GM19328 (cell line): ENCODE results near the gene HOXA9.

Experiments used
- ATAC-seq: cut with Tn5 transposase; IDR thresholded peaks from one replicate; pipeline ENCODE4 v1.9.1; 2021; ENCODE audit warnings: mild to moderate bottlenecking, moderate library complexity; ENCODE audit not compliant: unreplicated experiment

The HOXA9 gene

GRCh38 chr7:27155816-27156507 lies 9.4 kb downstream of the HOXA9 start:
- ATAC-seq = no peak

- ATAC-seq = no peak
These were observed 10.2 kb downstream of the HOXA9 start for GRCh38 chr7:27154901-27155815.

GRCh38 chr7:27154369-27154768 lies 11.0 kb downstream of the HOXA9 start:
- ATAC-seq = no peak

GRCh38 chr7:27153526-27153925 lies 11.8 kb downstream of the HOXA9 start:
- no peak for ATAC-seq

- no peak for ATAC-seq
These were observed 12.4 kb downstream of the HOXA9 start for GRCh38 chr7:27152816-27153442.

GRCh38 chr7:27151931-27152815 lies 13.2 kb downstream of the HOXA9 start, which contains the start of gene HOXA3:
HOXA3 (minus strand) TSS chr7:27152583; CDS start chr7:27110640, 41,943 bp downstream.
- ATAC-seq = no peak

- no peak for ATAC-seq
These were observed 13.9 kb downstream of the HOXA9 start for GRCh38 chr7:27151341-27151930.

GRCh38 chr7:27150568-27151340 lies 14.6 kb downstream of the HOXA9 start:
- no peak for ATAC-seq

- ATAC-seq = no peak
These were observed 15.3 kb downstream of the HOXA9 start for GRCh38 chr7:27149842-27150567.

GRCh38 chr7:27148756-27149641 lies 16.3 kb downstream of the HOXA9 start:
- no peak for ATAC-seq

- ATAC-seq = no peak
These were observed 17.1 kb downstream of the HOXA9 start for GRCh38 chr7:27148031-27148755.

- no peak for ATAC-seq
These were observed 17.9 kb downstream of the HOXA9 start, which contains the start of gene HOXA6 for GRCh38 chr7:27147199-27148030. HOXA6 (minus strand) TSS chr7:27147774; CDS start chr7:27147749, 25 bp downstream.

GRCh38 chr7:27146491-27147198 lies 18.7 kb downstream of the HOXA9 start:
- ATAC-seq = no peak

GRCh38 chr7:27145914-27146412 lies 19.4 kb downstream of the HOXA9 start:
- ATAC-seq = no peak
